HG02981 (cell line): ENCODE data around the gene DNAJC15.

ENCODE experiments used
- ATAC-seq: cut with Tn5 transposase; IDR thresholded peaks from one replicate; pipeline ENCODE4 v1.9.1; 2021; ENCODE audit warnings: mild to moderate bottlenecking, moderate library complexity; ENCODE audit not compliant: unreplicated experiment

The DNAJC15 gene

GRCh38 chr13:43150369-43151207 lies 127.2 kb downstream of the DNAJC15 start:
- ATAC-seq: no peak

- ATAC-seq: no peak
These were observed 130.2 kb downstream of the DNAJC15 start for GRCh38 chr13:43153436-43154090.

- no peak for ATAC-seq
These were observed 130.8 kb downstream of the DNAJC15 start for GRCh38 chr13:43154156-43154651.

GRCh38 chr13:43154839-43155238 lies 131.5 kb downstream of the DNAJC15 start:
- no peak for ATAC-seq

GRCh38 chr13:43156916-43157315 lies 133.5 kb downstream of the DNAJC15 start:
- no peak for ATAC-seq

- no peak for ATAC-seq
These were observed 134.4 kb downstream of the DNAJC15 start for GRCh38 chr13:43157796-43158195.

- no peak for ATAC-seq
These were observed 135.1 kb downstream of the DNAJC15 start for GRCh38 chr13:43158516-43158915.

- ATAC-seq: no peak
These were observed 135.7 kb downstream of the DNAJC15 start for GRCh38 chr13:43159026-43159461.
